ENCODE data around the gene ZFR2. TPM values are rescaled to one million over a fixed set of nuclear protein-coding genes. Genes with fewer than 3 reads are reported as not detected.

Gene ZFR2
- total and polyA plus RNA-seq, 9 donors = under 0.01 to 0.23 (median 0.09) TPM; not detected in 2

DNA sequence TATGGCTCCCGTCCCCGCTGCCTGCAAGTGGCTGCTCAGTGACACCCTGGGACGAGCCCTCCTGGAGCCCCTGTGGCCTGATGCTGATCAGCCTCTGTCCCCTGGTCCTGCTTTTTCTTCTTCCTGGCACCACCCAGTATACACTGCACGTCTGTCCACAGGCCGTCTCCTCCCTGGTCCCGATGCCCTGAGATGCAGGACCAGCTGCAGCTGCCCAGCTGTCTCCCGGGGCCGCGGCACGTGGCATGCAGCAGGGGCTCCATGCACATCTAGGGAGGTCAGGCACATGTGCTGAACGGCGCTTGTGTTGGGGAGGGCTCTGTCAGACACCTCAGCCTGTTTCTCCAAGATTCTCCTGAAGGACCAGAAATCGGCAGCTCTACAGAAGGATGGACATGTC lies 30.2 kb downstream of the ZFR2 start:
- Histone ChIP-seq H3K27ac (ENCODE audit: low read length) (no peak overlapping the region), H3K4me3 (ENCODE audit: low read length) (no peak overlapping the region), H3K27me3 (ENCODE audit: control insufficient read depth, insufficient read depth, low read length) (peaks cover 6% of the 10 kb centered on the region), H3K4me1 (ENCODE audit: control insufficient read depth, insufficient read depth, low read length) (no peaks in the 10 kb centered on the region), H3K9me3 (replicated peaks; ENCODE audit: control insufficient read depth, low read depth, low read length) (no peaks in the 10 kb centered on the region), H3K36me3 (ENCODE audit: control insufficient read depth, insufficient read depth, low read length) (no peaks in the 10 kb centered on the region)
- DNase-seq = no peak
- WGBS (ENCODE audit: insufficient coverage) = 67% methylated on average over 13 of the region's 13 CpGs

DNA sequence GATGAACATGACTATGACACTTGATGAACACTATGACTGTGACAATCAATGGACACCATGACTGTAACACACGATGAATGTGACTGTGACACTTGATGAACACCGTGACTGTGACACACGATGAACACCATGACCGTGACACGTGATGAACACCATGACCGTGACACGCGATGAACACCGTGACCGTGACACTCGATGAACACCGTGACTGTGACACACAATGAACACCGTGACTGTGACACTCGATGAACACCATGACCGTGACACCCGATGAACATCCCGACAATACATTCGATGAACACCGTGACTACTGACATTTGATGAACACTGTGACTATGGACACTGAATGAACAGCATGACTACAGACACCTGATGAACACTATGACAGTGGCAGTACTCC lies 30.9 kb downstream of the ZFR2 start:
- Histone ChIP-seq H3K27ac (ENCODE audit: low read length) (no peak overlapping the region), H3K27me3 (ENCODE audit: control insufficient read depth, insufficient read depth, low read length) (peaks cover 6% of the 10 kb centered on the region), H3K9me3 (replicated peaks; ENCODE audit: control insufficient read depth, low read depth, low read length) (no peaks in the 10 kb centered on the region), H3K4me3 (ENCODE audit: low read length) (no peak overlapping the region), H3K36me3 (ENCODE audit: control insufficient read depth, insufficient read depth, low read length) (no peaks in the 10 kb centered on the region), H3K4me1 (ENCODE audit: control insufficient read depth, insufficient read depth, low read length) (no peaks in the 10 kb centered on the region)
- WGBS (ENCODE audit: insufficient coverage) = 99% methylated on average over 19 of the region's 19 CpGs
- no peak for DNase-seq

DNA sequence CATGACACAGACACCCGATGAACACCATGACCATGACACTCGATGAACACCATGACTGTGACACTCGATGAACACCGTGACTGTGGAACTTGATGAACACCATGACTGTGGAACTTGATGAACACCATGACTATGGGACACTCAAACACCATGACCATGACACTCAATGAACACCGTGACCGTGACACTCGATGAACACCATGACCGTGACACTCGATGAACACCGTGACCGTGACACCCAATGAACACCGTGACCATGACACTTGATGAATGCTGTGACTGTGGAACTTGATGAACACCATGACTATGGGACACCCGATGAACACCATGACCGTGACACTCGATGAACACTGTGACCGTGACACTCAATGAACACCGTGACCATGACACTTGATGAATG lies 31.5 kb downstream of the ZFR2 start:
- Histone ChIP-seq H3K9me3 (replicated peaks; ENCODE audit: control insufficient read depth, low read depth, low read length) (no peaks in the 10 kb centered on the region), H3K36me3 (ENCODE audit: control insufficient read depth, insufficient read depth, low read length) (no peaks in the 10 kb centered on the region), H3K27me3 (ENCODE audit: control insufficient read depth, insufficient read depth, low read length) (peaks cover 6% of the 10 kb centered on the region), H3K4me1 (ENCODE audit: control insufficient read depth, insufficient read depth, low read length) (no peaks in the 10 kb centered on the region), H3K4me3 (ENCODE audit: low read length) (no peak overlapping the region), H3K27ac (ENCODE audit: low read length) (no peak overlapping the region)
- DNase-seq = no peak
- 97% methylated on average over 17 of the region's 17 CpGs for WGBS (ENCODE audit: insufficient coverage)

DNA sequence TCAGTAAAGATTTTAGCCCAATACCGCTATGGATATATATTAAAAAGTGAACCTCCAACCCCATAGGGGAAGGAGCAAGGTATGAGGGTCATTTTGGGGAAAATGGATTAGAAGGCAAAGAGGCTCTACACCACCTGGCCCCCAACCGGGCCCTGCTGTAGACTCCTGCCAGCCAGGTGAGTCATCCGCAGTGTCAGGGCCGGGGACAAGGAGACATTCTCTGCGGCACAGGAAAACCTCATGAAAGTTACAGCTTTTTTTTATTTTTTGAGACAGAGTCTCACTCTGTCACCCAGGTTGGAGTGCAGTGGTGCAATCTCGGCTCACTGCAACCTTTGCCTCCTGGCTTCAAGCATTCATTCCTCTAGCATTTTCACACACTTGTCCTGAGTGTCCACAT lies 32.0 kb downstream of the ZFR2 start:
- DNase-seq = no peak
- no peaks in the 10 kb centered on the region for H3K36me3 ChIP-seq (ENCODE audit: control insufficient read depth, insufficient read depth, low read length)
- no peak overlapping the region for H3K27ac ChIP-seq (ENCODE audit: low read length)
- H3K9me3 ChIP-seq (replicated peaks; ENCODE audit: control insufficient read depth, low read depth, low read length) = no peaks in the 10 kb centered on the region
- peaks cover 6% of the 10 kb centered on the region for H3K27me3 ChIP-seq (ENCODE audit: control insufficient read depth, insufficient read depth, low read length)
- H3K4me3 ChIP-seq (ENCODE audit: low read length) = no peak overlapping the region
- H3K4me1 ChIP-seq (ENCODE audit: control insufficient read depth, insufficient read depth, low read length) = no peaks in the 10 kb centered on the region
- 100% methylated on average over 5 of the region's 6 CpGs for WGBS (ENCODE audit: insufficient coverage)

DNA sequence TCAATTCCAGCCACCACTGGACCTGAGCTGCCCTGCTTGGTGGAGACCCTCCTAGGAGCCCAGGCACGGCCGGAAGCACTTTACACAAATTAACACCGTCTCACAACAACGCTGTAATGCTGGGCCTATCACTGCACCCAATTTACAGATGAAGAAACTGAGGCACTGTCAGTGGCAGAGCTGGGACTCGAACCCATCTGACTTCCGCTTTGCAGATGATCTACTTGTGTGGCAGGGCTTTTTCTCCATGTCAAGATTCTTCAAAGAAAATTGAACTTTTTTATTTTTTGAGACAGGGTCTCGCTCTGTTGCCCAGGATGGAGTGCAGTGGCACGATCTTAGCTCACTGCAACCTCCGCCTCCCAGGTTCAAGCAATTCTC lies 33.8 kb downstream of the ZFR2 start:
- WGBS (ENCODE audit: insufficient coverage) = 77% methylated on average over 6 of the region's 9 CpGs
- H3K9me3 ChIP-seq (replicated peaks; ENCODE audit: control insufficient read depth, low read depth, low read length) = no peaks in the 10 kb centered on the region
- no peak overlapping the region for H3K27ac ChIP-seq (ENCODE audit: low read length)
- no peaks in the 10 kb centered on the region for H3K36me3 ChIP-seq (ENCODE audit: control insufficient read depth, insufficient read depth, low read length)
- DNase-seq = no peak
- peaks cover 12% of the 10 kb centered on the region for H3K4me1 ChIP-seq (ENCODE audit: control insufficient read depth, insufficient read depth, low read length)
- no peak overlapping the region for H3K4me3 ChIP-seq (ENCODE audit: low read length)
- H3K27me3 ChIP-seq (ENCODE audit: control insufficient read depth, insufficient read depth, low read length) = peaks cover 6% of the 10 kb centered on the region

DNA sequence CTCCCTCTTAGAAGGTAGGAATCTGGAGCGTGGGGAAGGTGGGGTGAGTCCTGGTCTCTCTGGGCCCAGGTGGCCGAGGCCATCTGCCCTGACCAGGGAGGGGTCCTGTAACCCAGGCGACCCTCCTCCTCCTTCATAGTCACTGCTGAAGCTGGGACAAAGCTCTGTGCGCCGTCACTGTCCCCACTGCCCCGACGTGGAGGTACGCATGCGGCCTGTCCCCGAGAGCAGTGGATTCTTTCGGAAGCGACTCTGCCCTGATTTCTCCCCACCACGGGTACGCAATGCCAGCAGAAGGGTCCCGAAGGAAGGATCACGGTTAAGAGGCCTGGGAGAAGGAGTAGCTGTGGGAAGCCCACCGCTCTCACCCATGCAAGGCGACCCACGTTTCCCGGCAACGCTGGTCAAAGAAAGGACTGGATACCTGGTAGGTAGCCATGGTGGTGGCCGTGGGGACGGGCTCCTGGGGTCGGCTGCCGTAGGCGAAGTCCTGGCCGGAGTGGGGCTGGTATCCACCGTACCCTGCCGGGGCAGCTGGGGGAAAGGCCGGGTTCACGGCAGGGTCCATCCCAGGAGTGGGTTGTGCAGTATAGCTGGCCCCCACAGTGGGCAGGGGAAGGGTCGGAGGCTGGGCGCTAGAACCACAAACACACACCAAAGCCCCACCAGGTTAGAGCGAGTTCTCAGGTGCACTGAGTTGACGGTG lies 34.3 kb downstream of the ZFR2 start:
- H3K4me1 ChIP-seq (ENCODE audit: control insufficient read depth, insufficient read depth, low read length) = peaks cover 12% of the 10 kb centered on the region
- peaks cover 6% of the 10 kb centered on the region for H3K27me3 ChIP-seq (ENCODE audit: control insufficient read depth, insufficient read depth, low read length)
- no peak overlapping the region for H3K27ac ChIP-seq (ENCODE audit: low read length)
- H3K9me3 ChIP-seq (replicated peaks; ENCODE audit: control insufficient read depth, low read depth, low read length) = no peaks in the 10 kb centered on the region
- 84% methylated on average over 29 of the region's 35 CpGs for WGBS (ENCODE audit: insufficient coverage)
- H3K36me3 ChIP-seq (ENCODE audit: control insufficient read depth, insufficient read depth, low read length) = no peaks in the 10 kb centered on the region
- H3K4me3 ChIP-seq (ENCODE audit: low read length) = no peak overlapping the region
- no peak for DNase-seq

DNA sequence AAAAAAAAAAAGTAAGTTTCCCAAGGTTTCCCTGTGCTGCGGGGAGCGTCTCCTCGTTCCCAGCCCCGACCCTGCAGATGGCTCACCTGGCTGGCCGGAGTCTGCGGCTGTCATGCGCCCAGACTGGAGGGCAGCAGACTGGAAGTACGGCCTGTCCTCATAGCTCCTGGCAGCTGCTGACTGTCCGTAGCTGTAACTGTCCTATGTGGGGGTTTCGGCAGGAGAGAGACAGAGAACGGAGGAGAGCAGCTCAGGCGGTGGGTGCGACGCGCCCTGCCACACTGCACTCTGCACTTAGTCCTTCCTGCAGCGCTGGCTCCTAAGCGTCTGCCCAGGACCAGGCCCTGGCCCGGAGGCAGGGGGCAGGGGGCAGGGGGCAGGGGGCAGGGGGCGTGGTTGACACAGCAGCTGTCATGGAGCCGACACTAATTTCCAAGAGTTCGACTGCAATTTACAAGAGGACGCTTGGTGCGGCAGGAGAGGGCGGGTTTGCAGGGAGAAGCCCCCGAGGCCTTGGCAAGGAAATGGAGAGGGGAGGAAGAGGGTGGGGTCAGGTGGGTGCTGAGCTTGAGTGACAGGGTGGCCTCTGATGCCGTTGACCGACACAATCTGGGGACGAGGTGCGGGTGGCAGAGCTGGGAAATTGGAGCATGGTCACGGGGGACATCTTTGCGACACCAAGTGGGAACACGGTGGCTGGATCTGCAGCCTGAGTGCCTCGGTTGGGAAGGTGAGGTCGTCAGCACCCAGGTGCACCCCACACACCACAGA lies 35.1 kb downstream of the ZFR2 start:
- WGBS (ENCODE audit: insufficient coverage) = 48% methylated on average over 17 of the region's 34 CpGs
- Histone ChIP-seq H3K27ac (ENCODE audit: low read length) (no peak overlapping the region), H3K4me1 (ENCODE audit: control insufficient read depth, insufficient read depth, low read length) (peaks cover 12% of the 10 kb centered on the region), H3K4me3 (ENCODE audit: low read length) (no peak overlapping the region), H3K36me3 (ENCODE audit: control insufficient read depth, insufficient read depth, low read length) (no peaks in the 10 kb centered on the region), H3K27me3 (ENCODE audit: control insufficient read depth, insufficient read depth, low read length) (peaks cover 6% of the 10 kb centered on the region), H3K9me3 (replicated peaks; ENCODE audit: control insufficient read depth, low read depth, low read length) (no peaks in the 10 kb centered on the region)
- no peak for DNase-seq

DNA sequence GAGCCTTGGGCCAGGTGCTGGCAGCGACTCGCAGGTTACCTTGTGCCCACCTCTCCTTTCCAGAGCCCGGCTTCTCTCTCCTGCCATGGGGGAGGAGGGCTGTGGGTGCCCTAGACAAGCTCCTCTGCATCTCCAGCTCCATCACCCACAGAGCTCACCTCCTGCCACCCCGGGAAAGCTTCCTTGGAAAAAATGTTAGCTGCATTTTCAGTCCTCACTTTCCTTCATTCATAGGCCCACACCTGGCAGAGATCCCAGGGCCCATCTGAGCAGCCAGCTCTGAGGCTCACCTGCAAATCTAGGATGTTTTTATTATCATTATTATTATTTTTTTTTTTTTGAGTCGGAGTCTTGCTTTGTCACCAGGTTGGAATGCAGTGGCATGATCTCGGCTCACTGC lies 36.8 kb downstream of the ZFR2 start:
- H3K36me3 ChIP-seq (ENCODE audit: control insufficient read depth, insufficient read depth, low read length) = no peaks in the 10 kb centered on the region
- no peak for DNase-seq
- H3K27me3 ChIP-seq (ENCODE audit: control insufficient read depth, insufficient read depth, low read length) = peaks cover 6% of the 10 kb centered on the region
- WGBS (ENCODE audit: insufficient coverage) = 83% methylated on average over 1 of the region's 6 CpGs
- H3K27ac ChIP-seq (ENCODE audit: low read length) = no peak overlapping the region
- H3K9me3 ChIP-seq (replicated peaks; ENCODE audit: control insufficient read depth, low read depth, low read length) = no peaks in the 10 kb centered on the region
- H3K4me3 ChIP-seq (ENCODE audit: low read length) = no peak overlapping the region
- peaks cover 12% of the 10 kb centered on the region for H3K4me1 ChIP-seq (ENCODE audit: control insufficient read depth, insufficient read depth, low read length)

DNA sequence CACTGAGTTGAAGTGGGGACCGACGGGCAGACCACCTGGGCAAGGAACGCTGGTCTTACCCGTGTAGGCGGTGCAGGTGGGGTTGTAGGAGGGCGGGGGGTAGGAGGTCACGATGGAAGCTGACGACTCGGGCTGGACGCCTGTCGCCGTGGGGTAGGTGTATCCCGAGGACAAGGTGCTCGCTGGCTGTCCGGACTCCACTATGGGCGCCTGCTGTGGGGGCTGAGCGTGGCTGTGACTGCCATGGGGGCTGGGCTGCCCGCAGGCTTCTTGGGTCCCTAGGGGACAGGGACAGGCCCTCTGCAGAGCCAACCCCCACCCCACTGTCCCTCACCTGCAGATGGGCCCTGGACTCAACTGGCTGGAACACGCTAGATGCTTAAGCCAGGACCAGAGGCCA lies 37.2 kb downstream of the ZFR2 start:
- peaks cover 12% of the 10 kb centered on the region for H3K4me1 ChIP-seq (ENCODE audit: control insufficient read depth, insufficient read depth, low read length)
- no peak overlapping the region for H3K27ac ChIP-seq (ENCODE audit: low read length)
- peaks cover 6% of the 10 kb centered on the region for H3K27me3 ChIP-seq (ENCODE audit: control insufficient read depth, insufficient read depth, low read length)
- no peak for DNase-seq
- H3K4me3 ChIP-seq (ENCODE audit: low read length) = no peak overlapping the region
- H3K9me3 ChIP-seq (replicated peaks; ENCODE audit: control insufficient read depth, low read depth, low read length) = no peaks in the 10 kb centered on the region
- 60% methylated on average over 13 of the region's 19 CpGs for WGBS (ENCODE audit: insufficient coverage)
- H3K36me3 ChIP-seq (ENCODE audit: control insufficient read depth, insufficient read depth, low read length) = no peaks in the 10 kb centered on the region

DNA sequence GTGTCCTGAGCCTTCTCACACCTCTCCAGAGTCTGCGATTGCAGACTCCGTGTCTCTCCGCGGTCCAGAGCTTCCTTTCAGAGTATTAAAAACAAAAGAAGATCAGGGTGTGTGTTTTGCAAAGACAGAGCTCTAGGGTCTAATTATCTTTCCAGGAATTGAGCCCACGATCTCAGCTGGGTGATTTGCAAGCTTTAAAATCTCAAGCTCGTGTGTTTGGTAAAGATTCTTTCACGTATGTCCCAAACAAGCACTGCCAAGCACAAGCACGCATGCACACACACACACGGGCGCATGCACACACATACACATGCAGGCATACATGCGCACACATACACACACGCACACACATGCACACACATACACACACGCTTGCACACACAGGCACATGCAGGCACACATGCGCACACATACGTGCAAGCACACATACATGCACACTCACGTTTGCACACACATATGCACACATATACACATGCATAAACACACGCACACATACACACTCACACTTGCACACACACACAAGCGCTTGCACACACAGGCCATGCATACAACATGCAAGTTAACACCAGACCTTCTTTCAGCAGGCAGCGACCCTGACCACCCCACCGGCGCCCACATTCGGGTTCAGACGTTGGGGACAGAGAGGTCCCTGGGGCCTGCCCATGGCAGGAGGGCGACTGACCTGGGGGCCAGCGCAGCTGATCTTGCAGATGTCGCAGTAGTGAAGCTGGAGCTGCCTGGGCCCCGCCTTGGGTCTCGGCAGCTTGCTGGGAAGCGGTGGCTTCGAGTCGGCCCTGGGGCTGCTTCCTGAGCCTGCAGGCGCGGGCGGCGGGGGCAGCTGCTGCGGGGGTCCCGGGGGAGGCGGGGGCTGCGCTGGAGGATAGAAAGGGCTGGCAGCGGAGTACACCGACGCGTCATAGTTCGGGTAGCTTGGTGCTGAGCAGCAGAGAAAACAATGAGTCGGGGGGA lies 37.9 kb downstream of the ZFR2 start:
- Histone ChIP-seq H3K9me3 (replicated peaks; ENCODE audit: control insufficient read depth, low read depth, low read length) (no peaks in the 10 kb centered on the region), H3K4me1 (ENCODE audit: control insufficient read depth, insufficient read depth, low read length) (peaks cover 17% of the 10 kb centered on the region), H3K4me3 (ENCODE audit: low read length) (no peak overlapping the region), H3K27me3 (ENCODE audit: control insufficient read depth, insufficient read depth, low read length) (peaks cover 6% of the 10 kb centered on the region), H3K36me3 (ENCODE audit: control insufficient read depth, insufficient read depth, low read length) (no peaks in the 10 kb centered on the region), H3K27ac (ENCODE audit: low read length) (no peak overlapping the region)
- WGBS (ENCODE audit: insufficient coverage) = 42% methylated on average over 38 of the region's 45 CpGs
- peak; percentile 59 for DNase-seq
